HG03469 (cell line): Measurements from ENCODE around the gene APOL1.
"Not testable (repeated sequence)": the region's sequence is repeated elsewhere in the genome, so short reads cannot be mapped to it uniquely, and the experiment has no call there.

Experiments
- ATAC-seq: cut with Tn5 transposase; IDR thresholded peaks from one replicate; pipeline ENCODE4 v1.9.1; 2021; ENCODE audit warnings: mild to moderate bottlenecking, moderate library complexity, moderate number of reproducible peaks; ENCODE audit not compliant: unreplicated experiment

The APOL1 gene

GRCh38 chr22:36290391-36291075, 37.6 kb downstream of the APOL1 start:
- not testable (repeated sequence) for ATAC-seq

GRCh38 chr22:36291831-36292740, 39.2 kb downstream of the APOL1 start:
- no peak for ATAC-seq

- ATAC-seq: no peak
Observed at GRCh38 chr22:36292823-36293530, 40.0 kb downstream of the APOL1 start.

GRCh38 chr22:36293606-36294292, 40.8 kb downstream of the APOL1 start:
- ATAC-seq: no peak

GRCh38 chr22:36294293-36294620, 41.3 kb downstream of the APOL1 start:
- no peak for ATAC-seq

- ATAC-seq: no peak
Observed at GRCh38 chr22:36294801-36295200, 41.9 kb downstream of the APOL1 start.

GRCh38 chr22:36295247-36295646, 42.3 kb downstream of the APOL1 start:
- ATAC-seq: no peak

- no peak for ATAC-seq
Observed at GRCh38 chr22:36296690-36297089, 43.8 kb downstream of the APOL1 start.

- no peak for ATAC-seq
Observed at GRCh38 chr22:36297568-36297967, 44.6 kb downstream of the APOL1 start.

- ATAC-seq: no peak
Observed at GRCh38 chr22:36298118-36298517, 45.2 kb downstream of the APOL1 start.

GRCh38 chr22:36298601-36299000, 45.7 kb downstream of the APOL1 start:
- ATAC-seq: no peak

GRCh38 chr22:36299295-36299694, 46.4 kb downstream of the APOL1 start:
- no peak for ATAC-seq

GRCh38 chr22:36299911-36300310, 47.0 kb downstream of the APOL1 start:
- no peak for ATAC-seq

- ATAC-seq: no peak
Observed at GRCh38 chr22:36300396-36301212, 47.7 kb downstream of the APOL1 start.

- ATAC-seq: no peak
Observed at GRCh38 chr22:36301384-36301828, 48.5 kb downstream of the APOL1 start.

GRCh38 chr22:36301851-36302250, 48.9 kb downstream of the APOL1 start:
- no peak for ATAC-seq

- ATAC-seq: no peak
Observed at GRCh38 chr22:36302439-36303114, 49.6 kb downstream of the APOL1 start.

GRCh38 chr22:36303115-36303467, 50.2 kb downstream of the APOL1 start:
- no peak for ATAC-seq

- ATAC-seq: no peak
Observed at GRCh38 chr22:36303874-36304273, 50.9 kb downstream of the APOL1 start.

GRCh38 chr22:36304429-36304828, 51.5 kb downstream of the APOL1 start:
- ATAC-seq: no peak
